Stimulated activated CD4-positive, alpha-beta T cell treated with anti-CD3 and anti-CD28 coated beads, TNF-alpha, amount 100 ng/mL, for 1 hour (primary cell): ENCODE data around the gene C15orf39.
"Not testable (repeated sequence)": the region's sequence is repeated elsewhere in the genome, so short reads cannot be mapped to it uniquely, and the experiment has no call there.

Experiments
- DNase-seq, 3 donors: peaks; one replicate each; pipeline ENCODE4 v3.0.0-alpha.2; 2020; ENCODE audit warnings: low read depth in 3 of 3, low spot score in 1 of 3

C15orf39 gene

DNA sequence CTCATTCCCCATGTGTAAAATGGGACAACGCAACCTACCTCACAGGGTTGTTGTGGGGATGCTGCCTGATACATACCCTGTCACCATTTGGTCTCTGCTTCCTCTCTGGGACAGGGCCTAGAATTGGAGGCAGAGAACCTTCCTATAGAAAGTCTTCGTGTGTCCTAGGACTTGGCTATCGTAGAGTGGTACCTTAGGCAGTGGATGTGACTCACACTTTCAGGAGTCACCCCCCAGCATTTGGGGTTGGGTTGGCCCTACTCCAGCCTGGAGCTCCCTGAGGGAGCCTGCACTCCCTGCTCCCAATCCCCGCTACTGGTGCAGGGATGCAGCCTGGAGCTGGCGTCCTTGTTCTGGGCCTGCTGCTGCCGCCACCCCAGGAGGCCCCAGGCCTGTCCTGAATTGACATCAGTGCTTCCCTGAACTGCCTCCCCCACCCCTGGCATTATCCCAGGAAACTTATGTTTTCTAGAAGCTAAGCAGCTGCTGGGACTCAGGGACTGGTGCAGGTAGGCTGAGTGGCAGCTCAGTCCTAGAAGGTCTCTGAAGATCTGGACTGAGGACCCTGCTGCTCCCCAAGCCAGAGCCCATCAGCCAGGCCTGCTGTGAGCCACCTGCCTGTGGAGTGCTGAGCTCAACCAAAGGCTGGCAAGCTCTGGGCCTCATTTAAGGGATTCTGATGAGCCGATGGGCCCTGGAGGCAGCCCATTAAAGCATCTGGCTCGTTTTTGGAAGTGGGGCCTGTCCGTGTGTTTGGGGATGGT is 9.9 kb downstream of the C15orf39 start:
- DNase-seq = no peak

DNA sequence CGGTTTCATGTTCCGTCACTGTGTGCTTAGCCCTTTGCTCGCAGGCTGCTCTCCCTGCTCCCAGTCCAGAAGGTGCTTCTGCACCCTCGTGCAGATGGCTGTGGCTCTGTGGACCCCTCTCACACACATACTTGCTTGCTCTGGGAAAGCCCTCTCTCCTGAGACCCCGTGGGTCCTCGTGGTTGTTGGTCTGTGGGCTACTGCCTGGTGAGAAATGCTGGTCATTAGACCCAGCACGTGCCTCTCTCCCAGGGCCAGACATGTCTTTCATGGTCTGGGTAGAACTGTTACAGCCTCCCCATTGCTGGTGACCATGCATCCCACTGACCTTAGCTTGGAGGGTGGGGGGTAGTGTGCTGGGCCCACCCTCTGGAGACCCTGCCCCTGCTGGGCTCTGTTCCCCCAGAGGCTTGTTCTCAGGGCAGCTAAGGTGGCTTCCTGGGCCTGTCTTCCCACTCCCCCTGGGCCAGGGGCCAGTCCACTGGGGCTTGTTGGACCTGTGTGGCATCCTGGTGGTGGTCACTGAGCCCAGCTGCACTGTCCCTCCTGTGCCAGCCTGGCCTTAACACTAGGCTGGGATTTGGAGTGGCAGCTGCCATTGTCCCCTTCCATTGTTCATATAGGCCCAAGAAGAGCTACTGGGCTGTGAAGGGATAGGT is 10.6 kb downstream of the C15orf39 start:
- DNase-seq = no peak

- DNase-seq = no peak
Observed at GRCh38 chr15:75213212-75213767, 11.6 kb downstream of the C15orf39 start.

DNA sequence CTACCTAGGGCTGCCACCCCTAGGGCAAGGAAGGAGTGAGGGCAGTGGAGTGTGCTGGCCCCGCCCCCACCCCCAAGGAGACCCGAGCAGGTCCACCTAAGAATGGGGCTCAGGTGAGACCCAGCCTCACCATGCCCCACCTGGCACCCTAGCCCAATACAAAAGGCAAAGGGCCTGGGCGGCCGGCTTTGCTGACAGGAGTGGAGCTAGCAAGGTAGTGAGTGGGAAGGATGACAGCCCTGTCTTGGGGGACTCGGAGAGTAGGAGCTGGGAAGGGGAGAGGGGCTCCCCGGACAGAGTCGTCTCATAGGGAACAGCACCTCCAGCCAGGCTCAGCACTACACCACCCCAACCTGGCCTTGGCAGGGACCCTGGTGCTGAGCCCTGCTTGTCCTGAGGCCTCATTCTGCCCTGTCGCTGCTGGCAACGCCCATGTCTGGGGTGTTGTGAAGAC is 12.1 kb downstream of the C15orf39 start:
- no peak for DNase-seq

DNA sequence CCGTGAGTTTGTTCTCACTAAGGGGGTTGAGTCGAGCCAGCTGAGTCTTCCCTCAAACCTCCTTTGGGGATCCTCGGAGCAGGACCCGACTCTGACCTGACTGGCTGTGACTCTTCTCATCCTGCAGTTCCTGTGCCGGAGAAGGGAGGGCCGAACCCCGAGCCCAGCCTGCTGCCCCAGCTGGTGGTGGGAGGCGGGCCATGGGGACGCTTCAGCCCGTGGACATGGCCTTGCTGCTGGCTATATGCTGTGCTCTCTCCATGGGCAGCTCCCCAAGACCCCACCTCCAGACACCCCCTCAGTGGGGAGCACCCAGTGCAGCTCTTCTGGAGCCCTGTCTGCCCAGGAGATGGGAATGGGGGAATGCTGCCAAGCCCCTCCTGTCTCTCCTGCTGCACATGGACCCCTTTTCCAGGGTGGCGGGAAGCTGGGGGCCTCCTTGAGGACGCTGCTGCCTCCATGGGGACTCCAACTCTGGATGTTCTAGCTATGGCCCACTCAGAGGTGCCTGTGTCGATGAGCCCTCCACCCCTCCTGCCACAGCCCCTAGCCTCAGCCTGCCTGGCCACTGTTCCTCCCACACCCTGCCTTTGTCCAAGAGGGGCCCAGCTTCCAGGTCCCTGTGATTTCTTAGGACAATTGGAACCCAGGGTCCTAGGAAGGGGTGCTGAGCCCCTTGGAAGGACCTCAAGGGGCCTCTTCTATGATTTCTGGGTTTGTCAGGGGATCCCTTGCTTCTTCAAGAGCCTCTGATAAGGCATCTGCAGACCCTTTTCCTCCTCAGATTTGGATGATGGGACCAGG is 12.8 kb downstream of the C15orf39 start:
- no peak for DNase-seq

DNA sequence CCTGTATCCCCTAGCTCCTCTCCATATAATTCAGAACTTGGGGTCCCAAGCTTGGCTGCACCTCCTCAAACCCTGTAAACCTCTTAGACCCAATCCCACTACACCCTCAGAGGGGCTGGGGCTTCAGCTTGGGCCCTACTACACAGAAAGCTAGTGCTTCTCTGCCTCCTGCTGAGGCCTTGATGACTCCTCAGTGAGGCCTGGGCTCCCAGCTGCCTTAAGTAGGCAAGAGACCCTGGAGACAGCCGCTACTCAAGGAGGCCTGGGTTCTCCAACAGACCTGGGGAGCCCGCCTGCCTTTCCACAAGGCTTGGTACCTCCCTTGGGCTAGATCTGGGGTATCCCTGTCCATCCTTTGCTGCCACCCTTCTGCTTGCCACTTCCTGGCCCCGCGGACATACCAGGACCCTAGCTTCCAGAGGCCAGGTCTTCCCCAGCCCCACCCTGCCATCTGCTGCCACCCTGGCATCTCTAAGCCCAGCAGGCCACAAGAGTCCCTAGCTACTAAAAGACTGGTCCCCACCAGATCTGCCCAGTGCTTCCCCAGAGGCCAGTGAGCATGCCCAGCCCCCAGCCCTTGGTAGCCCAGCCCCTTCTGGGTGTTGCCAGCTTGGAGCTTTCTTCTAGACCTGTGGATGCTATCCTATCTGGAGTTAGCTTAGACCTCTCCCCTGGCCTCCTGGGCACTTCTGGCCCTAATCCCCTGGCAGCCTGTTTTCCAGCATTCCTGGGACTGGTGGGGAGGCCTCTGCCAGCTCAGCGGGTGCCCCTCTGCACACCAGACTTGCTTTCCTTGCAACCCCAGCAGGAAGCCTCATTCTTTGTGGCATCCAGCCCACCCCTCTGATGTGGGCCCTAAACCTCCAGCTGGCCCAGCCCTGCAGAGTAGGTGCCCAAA is 13.7 kb downstream of the C15orf39 start:
- no peak for DNase-seq

- DNase-seq = no peak
Observed at GRCh38 chr15:75217012-75217411, 15.3 kb downstream of the C15orf39 start.

- DNase-seq = not testable (repeated sequence)
Observed at GRCh38 chr15:75217574-75217973, 15.9 kb downstream of the C15orf39 start.

DNA sequence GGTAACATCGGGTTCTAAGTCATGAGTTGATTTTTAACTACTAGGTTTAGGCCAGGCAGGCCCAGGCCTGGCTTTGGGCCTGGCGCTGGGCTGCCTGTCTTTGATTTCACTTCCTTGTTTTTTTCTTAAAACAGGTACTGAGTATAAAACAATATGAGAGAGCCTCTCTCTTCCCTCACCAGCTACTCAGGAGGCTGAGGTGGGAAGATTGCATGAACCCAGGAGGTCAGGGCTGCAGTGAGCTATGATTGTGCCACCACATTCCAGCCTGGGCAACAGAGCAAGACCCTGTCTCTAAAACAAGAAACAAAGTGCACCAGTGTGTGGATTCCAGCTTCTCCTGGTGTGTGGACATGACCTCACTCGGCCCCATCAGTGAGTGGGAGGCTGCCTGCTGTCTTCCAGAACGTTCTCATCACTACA is 17.8 kb downstream of the C15orf39 start:
- DNase-seq = not testable (repeated sequence)

GRCh38 chr15:75223688-75224087 is 22.0 kb downstream of the C15orf39 start:
- DNase-seq = no peak

GRCh38 chr15:75224281-75224680 is 22.6 kb downstream of the C15orf39 start:
- no peak for DNase-seq

DNA sequence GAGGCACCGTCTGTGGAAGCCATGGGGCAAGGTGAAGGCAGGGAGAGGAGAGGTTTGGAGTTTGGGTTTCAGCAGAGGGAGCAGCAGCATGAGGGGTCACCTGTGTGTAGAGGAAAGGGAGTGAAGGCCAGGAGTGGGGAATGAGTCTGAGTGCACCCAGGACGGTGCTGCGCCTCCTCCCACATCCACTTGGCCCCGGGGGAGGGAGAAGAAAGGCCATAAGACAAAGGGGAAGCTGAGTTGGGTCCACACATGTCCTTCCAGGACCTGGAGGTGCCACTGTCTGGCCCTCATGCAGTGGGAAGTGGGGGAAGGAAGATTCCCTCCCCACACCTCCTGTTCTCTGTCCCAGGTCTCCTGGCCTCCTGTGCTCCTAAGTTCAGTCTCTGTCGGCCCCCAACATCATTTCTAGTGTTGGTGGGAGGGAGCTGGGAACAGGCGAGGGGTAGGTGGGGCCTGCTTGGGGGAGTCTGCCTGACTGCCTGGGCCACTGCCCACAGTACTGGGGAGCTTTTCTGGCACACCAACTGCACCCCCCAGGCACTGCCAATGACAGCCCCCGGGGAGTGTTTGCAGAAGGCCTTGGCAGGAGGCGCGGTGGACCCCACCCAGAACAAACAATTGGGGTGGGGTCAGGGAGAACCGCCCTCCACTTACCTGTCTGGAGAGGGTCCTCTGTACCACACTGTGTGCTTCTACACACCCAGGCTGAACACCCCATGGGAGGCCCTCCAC is 23.6 kb downstream of the C15orf39 start:
- not testable (repeated sequence) for DNase-seq

- DNase-seq = no peak
Observed at GRCh38 chr15:75225951-75226732, 24.5 kb downstream of the C15orf39 start.

GRCh38 chr15:75227112-75227511 is 25.4 kb downstream of the C15orf39 start:
- DNase-seq = not testable (repeated sequence)

DNA sequence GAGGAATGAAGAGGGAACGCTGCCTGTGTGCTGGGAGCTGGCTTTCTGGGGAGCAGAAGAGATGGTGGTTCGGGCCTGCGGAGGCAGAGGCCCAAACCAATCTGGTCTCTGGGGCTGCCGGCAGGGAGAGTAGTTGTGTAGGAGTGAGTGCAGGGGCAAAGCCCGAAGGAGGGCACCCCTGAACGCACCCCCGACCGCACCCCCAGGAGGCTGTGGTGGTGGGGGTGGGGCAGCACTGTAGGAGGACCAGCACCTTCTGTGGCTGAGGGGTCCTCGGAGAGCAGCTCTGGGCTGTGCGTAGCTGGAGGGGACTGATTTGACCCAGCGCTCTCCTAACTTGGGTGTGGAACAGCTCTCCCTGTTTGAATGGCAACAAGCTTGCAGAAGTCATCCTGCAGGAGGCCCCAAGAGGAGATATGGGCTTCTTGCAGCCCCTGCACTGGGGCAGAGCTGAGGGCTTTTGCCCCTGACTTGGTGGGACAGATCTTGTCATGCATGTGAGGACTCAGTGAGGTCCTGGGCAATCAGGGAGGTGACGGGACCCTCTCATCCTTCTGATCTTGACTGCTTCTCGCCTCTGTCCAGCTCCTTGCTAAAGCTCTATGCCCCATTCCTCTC is 26.1 kb downstream of the C15orf39 start:
- no peak for DNase-seq

GRCh38 chr15:75228787-75229186 is 27.1 kb downstream of the C15orf39 start:
- DNase-seq = no peak

DNA sequence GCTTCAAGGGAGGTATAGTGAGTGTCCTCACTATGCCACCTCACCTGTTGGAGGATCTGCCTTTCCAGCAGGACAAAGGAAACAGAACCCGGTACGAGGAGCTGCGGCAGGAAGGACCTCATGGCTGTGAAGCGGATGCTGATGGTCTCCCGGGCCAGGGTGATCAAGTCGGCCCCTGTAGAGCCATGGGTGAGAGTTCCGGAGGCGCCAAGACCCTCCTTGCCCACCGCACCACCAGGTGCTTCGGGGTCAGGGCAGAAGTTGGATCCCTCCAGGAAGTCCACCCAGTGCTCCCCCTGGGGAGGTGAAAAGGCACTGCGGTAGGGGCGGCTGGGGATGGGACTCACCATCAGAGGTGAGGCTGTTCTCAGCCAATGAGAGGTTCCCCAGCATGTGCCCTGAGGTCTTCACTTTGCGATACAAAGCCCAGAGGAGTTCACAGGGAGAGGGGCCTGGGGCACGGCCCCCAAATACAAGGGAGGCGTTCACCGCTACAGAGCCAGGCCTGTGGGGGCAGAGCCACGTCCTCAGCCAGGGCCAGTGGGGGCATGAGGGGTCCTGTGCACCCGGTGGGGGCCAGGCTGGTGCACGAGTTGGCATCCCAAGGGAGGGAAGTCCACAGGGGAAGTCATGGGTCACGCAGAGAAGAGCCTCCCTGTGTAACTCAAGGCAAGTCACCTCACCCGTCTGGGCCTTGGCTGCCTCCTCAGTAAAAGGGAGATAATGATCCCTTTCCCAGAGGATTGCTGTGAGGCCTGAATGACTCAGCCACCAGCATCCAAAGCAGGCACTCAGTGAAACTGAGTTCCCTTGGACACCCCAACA is 27.7 kb downstream of the C15orf39 start:
- no peak for DNase-seq

GRCh38 chr15:75230016-75230343 is 28.3 kb downstream of the C15orf39 start:
- no peak for DNase-seq
